Gastroesophageal sphincter (tissue), 3 donors: ENCODE results near the gene NTMT1.

Experiments
- CTCF ChIP-seq, 4 experiments: fragments of 200-600 bp in 2 of 4; fragments of 450-650 bp in 2 of 4; sonication (generic) in 1 of 4; IDR thresholded peaks; one replicate each; pipeline ENCODE4 v1.5.1; 2017 to 2019; ENCODE audit warnings: antibody characterized with exemption in 4 of 4, mild to moderate bottlenecking in 2 of 4, moderate library complexity in 2 of 4
- EP300 ChIP-seq: sonication (generic); formaldehyde crosslinking; IDR thresholded peaks from one replicate; pipeline ENCODE4 v1.6.1; 2017; ENCODE audit warnings: antibody characterized with exemption, mild to moderate bottlenecking
- POLR2A ChIP-seq, 2 donors: fragments of 450-650 bp; IDR thresholded peaks; one replicate each; pipeline ENCODE4 v1.6.1; 2017; ENCODE audit warnings: antibody characterized with exemption in 2 of 2, mild to moderate bottlenecking in 2 of 2, moderate library complexity in 1 of 2
- POLR2AphosphoS5 ChIP-seq: sonication (generic); formaldehyde crosslinking; IDR thresholded peaks from one replicate; pipeline ENCODE4 v1.6.1; 2017; ENCODE audit warnings: antibody characterized with exemption

- TF ChIP-seq POLR2A (IDR thresholded peaks at IDR 0.05) (no peak), EP300 (no peak), CTCF (IDR thresholded peaks at IDR 0.05) (no peak), POLR2AphosphoS5 (no peak)
Observed at GRCh38 chr9:129665389-129665775, 39.4 kb downstream of the NTMT1 start, which contains the start of gene PRRX2.
